Heart left ventricle (tissue), 16 donors: ENCODE measurements around the gene SST. TPM values are rescaled to one million over a fixed set of nuclear protein-coding genes. Genes with fewer than 3 reads are reported as not detected.
"Not testable (repeated sequence)": the region's sequence is repeated elsewhere in the genome, so short reads cannot be mapped to it uniquely, and the experiment has no call there.

Source experiments
- ATAC-seq, 4 donors: fragments of 200-7000 bp; cut with Tn5 transposase; one replicate each; pipeline ENCODE4 v1.9.1; 2020 to 2022; ENCODE audit warnings: moderate library complexity in 4 of 4, mild to moderate bottlenecking in 3 of 4, moderate number of reproducible peaks in 1 of 4
- DNase-seq, 5 donors: peaks; one replicate each; pipeline ENCODE4 v3.0.0-alpha.2; 2020
- H3K27ac ChIP-seq, 12 donors: fragments of 200-600 bp; sonication (generic) in 4 of 12; one replicate each; pipeline versions ENCODE4 v1.5.0 to v1.8.0; 2016 to 2022; ENCODE audit warnings: mild to moderate bottlenecking in 2 of 12
- H3K27me3 ChIP-seq, 9 donors: fragments of 200-600 bp; sonication (generic) in 2 of 9; one replicate each; pipeline versions ENCODE4 v1.5.1 to v1.8.0; 2016 to 2022; ENCODE audit warnings: mild to moderate bottlenecking in 3 of 9
- H3K36me3 ChIP-seq, 9 donors: fragments of 200-600 bp; sonication (generic) in 2 of 9; one replicate each; pipeline versions ENCODE4 v1.5.0 to v1.8.0; 2018 to 2022; ENCODE audit warnings: mild to moderate bottlenecking in 2 of 9
- H3K4me1 ChIP-seq, 12 donors: fragments of 200-600 bp; sonication (generic) in 4 of 12; one replicate each; pipeline versions ENCODE4 v1.5.0 to v1.8.0; 2016 to 2022; ENCODE audit warnings: mild to moderate bottlenecking in 3 of 12
- H3K4me3 ChIP-seq, 12 donors: fragments of 200-600 bp; sonication (generic) in 4 of 12; one replicate each; pipeline versions ENCODE4 v1.5.0 to v1.8.0; 2017 to 2022; ENCODE audit warnings: mild to moderate bottlenecking in 9 of 12, moderate library complexity in 4 of 12
- H3K9me3 ChIP-seq, 12 donors: fragments of 200-600 bp; sonication (generic) in 4 of 12; one replicate each; pipeline versions ENCODE4 v1.5.0 to v1.8.0; 2016 to 2022; ENCODE audit warnings: mild to moderate bottlenecking in 1 of 12
- POLR2A ChIP-seq, 2 donors: fragments of 450-650 bp; IDR thresholded peaks; one replicate each; pipeline ENCODE4 v1.6.1; 2017; ENCODE audit warnings: antibody characterized with exemption in 2 of 2, mild to moderate bottlenecking in 2 of 2, moderate library complexity in 2 of 2
- WGBS, 4 donors: extraction: QIAGEN DNeasy Blood & Tissue Kit in 2 of 4; methylation state at CpG; one replicate each; pipeline versions ENCODE4 v1.1.5 to v1.1.7; 2013 to 2018; 5-methylcytosine and 5-hydroxymethylcytosine counted together
- intact Hi-C, 10 donors: fragments of 100-400 bp; cut with DNase I; formaldehyde crosslinking; loops; one replicate each; pipeline versions ENCODE4 v1.11.1 to v1.14.2; 2022
- polyA plus RNA-seq, 2 donors: library from polyadenylated mRNA; stranded (reverse); fragments of 200-250 nt; gene quantifications; one replicate each; pipeline ENCODE4 v1.2.3, GENCODE V29; 2013
- total RNA-seq, 9 donors: library from RNA; depleted of rRNA in 2 of 9; stranded (reverse); fragments of >200 nt in 2 of 9; fragmentation: NEBNext Ultra II Directional in 3 of 9; extraction: Animal tissue kit (Norgen Biotek cat#: 25700) in 3 of 9; gene quantifications; one replicate each; pipeline versions ENCODE4 v1.1.0 to v1.2.4, GENCODE V29; 2016 to 2023
- TF ChIP-seq, protein P1 (sequence below), 12 donors: fragments of 200-600 bp; sonication (generic) in 4 of 12; IDR thresholded peaks; one replicate each; pipeline versions ENCODE4 v1.5.0 to v1.8.0; 2018 to 2022; ENCODE audit warnings: antibody characterized with exemption in 12 of 12, mild to moderate bottlenecking in 5 of 12
- donor health status: ischemic (EF 13 %, LVEDD 7.1; RV severe dilation, severe dysfunction).
- donor health status: healthy with polysubstance abuse.
- donor health status: DM: no; HTN: yes; CAD: no.
- donor health status: DM: no; HTN: no; CAD: no.
- donor health status: ischemic (EF 25% LVEDD 6.9; RV normal size, moderate dysfunction).
- donor health status: ischemic (EF 25% LVEDD 5.7; RV mildly dilated, moderate dysfunction).
- donor health status: healthy.
- donor health status: DM: yes; HTN: yes; CAD: no.
- donor health status: ischemic (EF 35%, LVEDD 5.7; RV mildly dilated, moderate dysfunction).
- donor health status: nonischemic (EF 11% LVEDD 7.7; RV severe dilation, severe dysfunction).
- donor health status: DM: yes; HTN: yes; CAD: no.
- donor health status: PGD.
- donor health status: ischemic (EF 29% LVEDD 5.4; RV normal size, mild dysfunction).
- donor health status: nonischemic (EF 23%, LVEDD 6.1; RV moderate dilation, normal function).

SST gene
- total and polyA plus RNA-seq, 11 donors, result not detected

DNA sequence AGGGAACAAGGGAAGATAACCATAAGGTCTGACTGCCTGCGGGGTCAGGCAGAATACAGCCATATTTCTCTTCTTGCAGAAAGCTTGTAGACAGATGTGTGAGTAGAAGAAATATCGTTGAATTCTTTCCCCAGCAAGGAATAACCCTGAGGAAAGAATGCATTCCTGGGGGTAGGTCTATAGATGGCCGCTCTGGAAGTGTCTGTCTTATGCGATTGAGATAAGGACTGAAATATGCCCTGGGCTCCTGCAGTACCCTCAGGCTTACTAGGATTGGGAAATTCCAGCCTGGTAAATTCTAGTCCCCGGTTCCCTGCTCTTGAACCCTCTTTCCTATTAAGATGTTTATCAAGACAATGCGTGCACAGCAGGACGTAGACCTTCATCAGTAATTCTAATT, 15.8 kb upstream of the SST start:
- DNase-seq (no peak), ATAC-seq (no peak)
- no peak for TF ChIP-seq POLR2A (IDR thresholded peaks at IDR 0.05)
- TF ChIP-seq, protein P1, sequence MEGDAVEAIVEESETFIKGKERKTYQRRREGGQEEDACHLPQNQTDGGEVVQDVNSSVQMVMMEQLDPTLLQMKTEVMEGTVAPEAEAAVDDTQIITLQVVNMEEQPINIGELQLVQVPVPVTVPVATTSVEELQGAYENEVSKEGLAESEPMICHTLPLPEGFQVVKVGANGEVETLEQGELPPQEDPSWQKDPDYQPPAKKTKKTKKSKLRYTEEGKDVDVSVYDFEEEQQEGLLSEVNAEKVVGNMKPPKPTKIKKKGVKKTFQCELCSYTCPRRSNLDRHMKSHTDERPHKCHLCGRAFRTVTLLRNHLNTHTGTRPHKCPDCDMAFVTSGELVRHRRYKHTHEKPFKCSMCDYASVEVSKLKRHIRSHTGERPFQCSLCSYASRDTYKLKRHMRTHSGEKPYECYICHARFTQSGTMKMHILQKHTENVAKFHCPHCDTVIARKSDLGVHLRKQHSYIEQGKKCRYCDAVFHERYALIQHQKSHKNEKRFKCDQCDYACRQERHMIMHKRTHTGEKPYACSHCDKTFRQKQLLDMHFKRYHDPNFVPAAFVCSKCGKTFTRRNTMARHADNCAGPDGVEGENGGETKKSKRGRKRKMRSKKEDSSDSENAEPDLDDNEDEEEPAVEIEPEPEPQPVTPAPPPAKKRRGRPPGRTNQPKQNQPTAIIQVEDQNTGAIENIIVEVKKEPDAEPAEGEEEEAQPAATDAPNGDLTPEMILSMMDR (IDR thresholded peaks at IDR 0.05), result no peak
- Histone ChIP-seq H3K27me3 (peaks cover 0 to 12% (median 0%) of the 10 kb centered on the region in 9 donors), H3K9me3 (peaks cover 0 to 23% (median 5%) of the 10 kb centered on the region in 12 donors), H3K4me1 (no peaks in the 10 kb centered on the region), H3K27ac (no peak overlapping the region), H3K36me3 (no peaks in the 10 kb centered on the region), H3K4me3 (no peak overlapping the region)
- 88 to 95% (median 93%) methylated on average over 7 of the region's 7 CpGs for WGBS, 4 donors
- intact Hi-C loops, result no loop called here

DNA sequence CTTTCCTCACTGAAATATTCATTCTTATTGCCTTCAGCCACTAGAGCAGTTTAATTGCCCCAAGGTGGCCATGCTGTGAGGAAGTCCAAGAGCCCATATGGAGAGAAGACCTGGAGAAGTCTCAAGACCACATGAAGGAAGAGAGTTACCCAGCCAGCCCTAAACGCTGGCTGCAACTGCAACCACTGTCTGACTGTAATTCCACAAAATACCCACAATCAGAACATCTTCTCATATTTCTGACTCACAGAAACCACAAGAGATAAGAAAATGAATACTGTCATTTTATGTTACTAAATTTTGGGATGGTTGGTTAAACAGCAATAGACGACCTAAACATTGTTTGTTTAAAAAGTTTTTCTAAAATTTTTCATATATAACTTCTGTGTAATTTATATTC, 14.7 kb upstream of the SST start:
- H3K36me3 ChIP-seq, result no peaks in the 10 kb centered on the region
- no peak overlapping the region for H3K27ac ChIP-seq
- H3K9me3 ChIP-seq, result peaks cover 0 to 23% (median 5%) of the 10 kb centered on the region in 12 donors
- peaks cover 0 to 14% (median 0%) of the 10 kb centered on the region in 9 donors for H3K27me3 ChIP-seq
- DNase-seq (no peak), ATAC-seq (no peak)
- WGBS, 4 donors, result 56 to 73% (median 67%) methylated on average over 2 of the region's 2 CpGs
- H3K4me1 ChIP-seq, result no peaks in the 10 kb centered on the region
- TF ChIP-seq, protein P1 (IDR thresholded peaks at IDR 0.05), result no peak
- TF ChIP-seq POLR2A (IDR thresholded peaks at IDR 0.05), result no peak
- no peak overlapping the region for H3K4me3 ChIP-seq
- intact Hi-C loops, result no loop called here

DNA sequence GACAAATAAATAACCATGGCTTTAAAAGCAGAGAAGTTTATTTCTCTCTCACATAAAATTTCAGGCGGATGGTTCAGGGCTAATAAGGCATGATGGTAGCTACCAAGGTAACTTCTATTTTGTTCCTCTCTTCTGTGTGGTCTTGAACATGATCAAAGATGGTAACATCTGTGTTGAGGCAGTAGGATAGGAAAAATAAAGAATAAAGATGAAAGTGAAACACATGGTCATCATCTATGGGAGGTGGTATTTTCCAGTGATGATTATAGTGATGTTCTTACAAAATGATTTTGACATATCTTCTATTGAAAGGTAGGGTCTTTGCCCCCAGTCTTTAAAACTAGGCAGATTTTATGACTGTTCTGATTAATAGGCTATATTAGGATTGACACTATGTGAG, 14.2 kb upstream of the SST start:
- Histone ChIP-seq H3K27me3 (peaks cover 0 to 10% (median 0%) of the 10 kb centered on the region in 9 donors), H3K9me3 (peaks cover 0 to 23% (median 5%) of the 10 kb centered on the region in 12 donors), H3K27ac (no peak overlapping the region), H3K4me3 (no peak overlapping the region), H3K4me1 (peaks cover 0 to 1% (median under 1%) of the 10 kb centered on the region in 12 donors), H3K36me3 (no peaks in the 10 kb centered on the region)
- ATAC-seq (no peak), DNase-seq (no peak)
- intact Hi-C loops, result no loop called here
- TF ChIP-seq, protein P1 (IDR thresholded peaks at IDR 0.05), result no peak
- no peak for TF ChIP-seq POLR2A (IDR thresholded peaks at IDR 0.05)
- WGBS, 4 donors, result 85 to 97% (median 97%) methylated on average over 1 of the region's 1 CpG

DNA sequence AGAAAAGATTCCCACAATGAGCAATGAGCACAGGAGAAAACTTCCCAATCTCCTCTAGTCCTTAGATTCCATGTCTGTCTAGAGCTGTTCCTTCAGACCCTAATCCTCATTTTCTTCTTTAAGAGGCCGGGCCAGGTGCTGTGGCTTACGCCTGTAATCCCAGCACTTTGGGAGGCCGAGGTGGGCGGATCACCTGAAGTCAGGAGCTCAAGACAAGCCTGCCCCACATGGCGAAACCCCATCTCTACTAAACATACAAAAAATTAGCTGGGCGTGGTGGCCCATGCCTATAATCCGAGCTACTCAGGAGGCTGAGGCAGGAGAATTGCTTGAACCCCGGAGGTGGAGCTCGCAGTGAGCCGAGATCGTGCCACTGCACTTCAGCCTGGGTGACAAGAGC, 11.6 kb upstream of the SST start:
- H3K27ac ChIP-seq, DNase-seq, H3K36me3 ChIP-seq, H3K27me3 ChIP-seq, H3K4me3 ChIP-seq, ATAC-seq: not testable (repeated sequence)
- WGBS, 4 donors, result 87 to 90% (median 88%) methylated on average over 11 of the region's 11 CpGs
- Histone ChIP-seq H3K4me1 (peaks cover 0 to 11% (median 6%) of the 10 kb centered on the region in 12 donors), H3K9me3 (peaks cover 0 to 22% (median 5%) of the 10 kb centered on the region in 12 donors)
- intact Hi-C loops, result loop anchor here in 2 of 10 donors (2.0 kb wide), 2 partner anchors 31 to 459 kb away; no protein-coding TSS in a partner anchor
